HepG2 (cell line): Measurements from ENCODE around the gene VILL. TPM values are rescaled to one million over a fixed set of nuclear protein-coding genes. Genes with fewer than 3 reads are reported as not detected.
"Not testable (repeated sequence)": the region's sequence is repeated elsewhere in the genome, so short reads cannot be mapped to it uniquely, and the experiment has no call there.

Experiments used
- ATAC-seq: fragments of 200-7000 bp; cut with Tn5 transposase; 3 replicates; pipeline ENCODE4 v1.9.1; 2020; ENCODE audit warnings: mild to moderate bottlenecking, moderate library complexity
- BruUV-seq: library from RNA; stranded (reverse); fragments of 400-500 nt; replicated peaks from 2 replicates; lab custom pipeline; 2021; lab: Mats Ljungman, UMichigan
- CTCF ChIA-PET: fragments of 300-600 bp; formaldehyde crosslinking; extraction: SDS; loops from one replicate; lab custom pipeline; 2021; ENCODE audit warnings: low total read pairs, inconsistent platforms, low intra/inter-chr PET ratio; lab: Yijun Ruan, JAX
- POLR2A ChIA-PET: fragments of 350-600 bp; sonication (Branson Sonifier 250); formaldehyde crosslinking; loops from one replicate; lab custom pipeline; 2020; ENCODE audit warnings: antibody characterized with exemption, inconsistent platforms; lab: Yijun Ruan, JAX
- DNase-seq: peaks from one replicate; pipeline ENCODE4 v3.0.0-alpha.2; 2015; ENCODE audit warnings: low spot score
- FAIRE-seq: peaks from 3 replicates; lab custom pipeline; 2011; peaks lifted over from hg19 to GRCh38; lab: Jason Lieb, UNC
- H2AFZ ChIP-seq: one replicate; pipeline ENCODE4 v1.6.1; 2011; ENCODE audit warnings: low read length, inconsistent platforms
- H3K27ac ChIP-seq: fragments of 300-600 bp; 3 replicates; pipeline ENCODE4 v1.8.0; 2011; ENCODE audit warnings: mixed run types, mild to moderate bottlenecking, mixed read lengths, low read length, inconsistent platforms; ENCODE audit not compliant: insufficient read depth; ENCODE audit errors: extremely low read length
- H3K27me3 ChIP-seq, 2 experiments: fragments of 200-600 bp in 1 of 2; 2 replicates in 1 of 2; 3 replicates in 1 of 2; pipeline versions ENCODE4 v1.6.0 to v1.8.0; 2011; ENCODE audit warnings: low read length in 2 of 2, mild to moderate bottlenecking in 2 of 2, moderate library complexity in 2 of 2, inconsistent platforms in 1 of 2; ENCODE audit not compliant: insufficient read depth in 2 of 2, control insufficient read depth in 1 of 2
- H3K36me3 ChIP-seq, 2 experiments: fragments of 200-600 bp in 1 of 2; replicated peaks in 1 of 2; 2 replicates in 1 of 2; 3 replicates in 1 of 2; pipeline versions ENCODE4 v1.5.1 to v1.8.0; 2011; ENCODE audit warnings: low read length in 2 of 2, inconsistent platforms in 1 of 2; ENCODE audit not compliant: insufficient read depth in 2 of 2, control insufficient read depth in 1 of 2
- H3K4me1 ChIP-seq: 2 replicates; pipeline ENCODE4 v1.5.1; 2012; ENCODE audit warnings: low read length, inconsistent platforms; ENCODE audit not compliant: insufficient read depth
- H3K4me2 ChIP-seq: 2 replicates; pipeline ENCODE4 v1.6.0; 2011; ENCODE audit warnings: low read depth, low read length, inconsistent platforms
- H3K4me3 ChIP-seq, 3 experiments: fragments of 200-600 bp in 1 of 3; sonication (generic), shearing (Covaris generic) in 1 of 3; replicated peaks in 1 of 3; 2 replicates each; pipeline ENCODE4 v1.5.1; 2011 to 2016; ENCODE audit warnings: low read length in 3 of 3, inconsistent platforms in 2 of 3, low read depth in 2 of 3, mild to moderate bottlenecking in 2 of 3, control low read depth in 1 of 3, mixed read lengths in 1 of 3; ENCODE audit not compliant: insufficient read depth in 1 of 3
- H3K79me2 ChIP-seq: one replicate; pipeline ENCODE4 v1.6.1; 2011; ENCODE audit warnings: low read length, inconsistent platforms; ENCODE audit not compliant: insufficient read depth
- H3K9ac ChIP-seq: 2 replicates; pipeline ENCODE4 v1.6.0; 2011; ENCODE audit warnings: mild to moderate bottlenecking, low read depth, low read length, inconsistent platforms; ENCODE audit not compliant: insufficient read depth
- H3K9me3 ChIP-seq: 2 replicates; pipeline ENCODE4 v1.5.1; 2012; ENCODE audit warnings: mild to moderate bottlenecking, low read length
- H4K20me1 ChIP-seq: 2 replicates; pipeline ENCODE4 v1.6.0; 2011; ENCODE audit warnings: inconsistent platforms, mild to moderate bottlenecking, low read length, moderate library complexity; ENCODE audit not compliant: insufficient read depth
- ATF4 ChIP-seq, 2 experiments: fragments of 450-650 bp in 1 of 2; sonication (generic) in 1 of 2; formaldehyde crosslinking; IDR thresholded peaks; 2 replicates each; pipeline versions ENCODE4 v1.5.0 to v1.8.0; 2020 to 2022; ENCODE audit warnings: mild to moderate bottlenecking in 1 of 2, missing genetic modification reagents in 1 of 2
- CENPBD1 ChIP-seq: sonication (generic); formaldehyde crosslinking; IDR thresholded peaks from 2 replicates; pipeline ENCODE4 v1.8.0; 2022; ENCODE audit warnings: missing genetic modification reagents, low read depth, mild to moderate bottlenecking, borderline replicate concordance
- KLF15 ChIP-seq: sonication (generic); formaldehyde crosslinking; IDR thresholded peaks from 2 replicates; pipeline ENCODE4 v1.8.1; 2023; ENCODE audit warnings: borderline replicate concordance, mild to moderate bottlenecking, inconsistent platforms, missing genetic modification reagents, mixed read lengths
- RFX5 ChIP-seq: IDR thresholded peaks from 2 replicates; pipeline ENCODE4 v1.6.1; 2011; ENCODE audit warnings: low read depth, low read length, improper control_type of control experiment
- SIN3A ChIP-seq: IDR thresholded peaks from 2 replicates; pipeline ENCODE4 v1.6.1; 2011; ENCODE audit warnings: low read depth, mild to moderate bottlenecking, control low read depth, low read length, borderline replicate concordance
- WIZ ChIP-seq: sonication (generic); formaldehyde crosslinking; IDR thresholded peaks from 2 replicates; pipeline ENCODE4 v1.5.1; 2020; ENCODE audit warnings: mild to moderate bottlenecking, missing genetic modification reagents
- ZBTB44 ChIP-seq: sonication (generic); formaldehyde crosslinking; IDR thresholded peaks from 2 replicates; pipeline ENCODE4 v1.4.0; 2020; ENCODE audit warnings: missing genetic modification reagents
- ZFP82 ChIP-seq: sonication (generic); formaldehyde crosslinking; IDR thresholded peaks from 2 replicates; pipeline ENCODE4 v1.5.1; 2020; ENCODE audit warnings: mild to moderate bottlenecking, missing genetic modification reagents, borderline replicate concordance
- ZNF513 ChIP-seq: sonication (generic); formaldehyde crosslinking; conservative IDR thresholded peaks from 2 replicates; pipeline ENCODE4 v1.5.0; 2020; ENCODE audit warnings: missing genetic modification reagents
- ZNF614 ChIP-seq: IDR thresholded peaks from 2 replicates; pipeline ENCODE4 v1.6.1; 2018; ENCODE audit warnings: missing biosample characterization, missing genetic modification reagents, inconsistent platforms, borderline replicate concordance
- ZNF629 ChIP-seq: sonication (generic); formaldehyde crosslinking; conservative IDR thresholded peaks from 2 replicates; pipeline ENCODE4 v1.5.0; 2020; ENCODE audit warnings: missing genetic modification reagents
- WGBS: methylation state at CpG from one replicate; pipeline ENCODE4 v1.1.6; 2017; ENCODE audit warnings: low lambda C conversion rate; 5-methylcytosine and 5-hydroxymethylcytosine counted together
- in situ Hi-C: cut with HindIII; loops from 2 replicates; pipeline ENCODE4 v1.10.0; 2017; ENCODE audit warnings: low pct_unique_long_range_greater_than_20kb; ENCODE audit not compliant: extremely low pct_ligation_motif_present
- intact Hi-C: fragments of 100-400 bp; cut with micrococcal nuclease; formaldehyde crosslinking; loops from one replicate; pipeline ENCODE4 v1.10.0; 2022; ENCODE audit not compliant: unreplicated experiment
- polyA plus RNA-seq, 8 experiments: library from polyadenylated mRNA; depleted of rRNA in 3 of 8; stranded (reverse) in 7 of 8; unstranded in 1 of 8; fragments of >200 nt; fragmentation: Illumina TruSeq in 4 of 8; extraction: Trizol in 4 of 8; gene quantifications; 2 replicates each; pipeline versions ENCODE4 v1.2.1 to v1.2.3, GENCODE V29; 2011 to 2016; ENCODE audit warnings: low read depth in 4 of 8, missing spikeins in 1 of 8, mixed read lengths in 1 of 8; ENCODE audit not compliant: insufficient read depth in 1 of 8
- total RNA-seq, 5 experiments: library from RNA; depleted of rRNA; stranded (reverse); fragments of >200 nt; fragmentation: Illumina TruSeq; extraction: Trizol; gene quantifications; 2 replicates each; pipeline ENCODE4 v1.2.3, GENCODE V29; 2016; ENCODE audit warnings: low read depth in 1 of 5

The VILL gene
- total and polyA plus RNA-seq, 2 of the 13 experiments (the other 11 are each of a cell fraction or from before 2014, with no cell fraction given) = 3.2 to 5.3 TPM

GRCh38 chr3:38032328-38032865 lies 41.8 kb downstream of the VILL start:
- POLR2A ChIA-PET = no interaction called here
- Histone ChIP-seq H3K9me3 (no peaks in the 10 kb centered on the region), H3K27me3 (peaks cover 13 to 44% of the 10 kb centered on the region in 2 experiments), H3K9ac (no peak overlapping the region), H3K4me3 (no peak overlapping the region), H3K4me2 (no peak overlapping the region), H3K36me3 (no peaks in the 10 kb centered on the region), H3K4me1 (peaks cover 20% of the 10 kb centered on the region), H2AFZ (no peak overlapping the region), H4K20me1 (no peaks in the 10 kb centered on the region), H3K79me2 (no peaks in the 10 kb centered on the region), H3K27ac (no peak overlapping the region)
- in situ Hi-C loops = no loop called here
- BruUV-seq = no TSS peak
- FAIRE-seq = no peak
- TF ChIP-seq ZFP82 (CRISPR knock-in tag) (no peak), KLF15 (CRISPR knock-in tag) (no peak), ATF4 (CRISPR knock-in tag; IDR thresholded peaks at IDR 0.05) (no peak), ZNF614 (CRISPR knock-in tag) (no peak), ZNF629 (CRISPR knock-in tag) (no peak), RFX5 (no peak), CENPBD1 (CRISPR knock-in tag) (no peak), ZNF513 (CRISPR knock-in tag) (no peak), SIN3A (no peak), ZBTB44 (no peak), WIZ (CRISPR knock-in tag) (no peak)
- intact Hi-C loops = no loop called here
- CTCF ChIA-PET = no interaction called here
- 43% methylated on average over 1 of the region's 1 CpG for WGBS
- DNase-seq = no peak
- ATAC-seq = no peak

- H3K27ac ChIP-seq, H3K4me2 ChIP-seq, FAIRE-seq, in situ Hi-C loops, BruUV-seq, H3K9me3 ChIP-seq, ATAC-seq, DNase-seq, H3K4me3 ChIP-seq, H3K9ac ChIP-seq, CTCF ChIA-PET, H4K20me1 ChIP-seq, intact Hi-C loops, POLR2A ChIA-PET, H3K79me2 ChIP-seq, H2AFZ ChIP-seq, H3K36me3 ChIP-seq: not testable (repeated sequence)
- Histone ChIP-seq H3K4me1 (peaks cover 17% of the 10 kb centered on the region), H3K27me3 (peaks cover 13 to 47% of the 10 kb centered on the region in 2 experiments)
- WGBS = 73% methylated on average over 5 of the region's 7 CpGs
Measured at GRCh38 chr3:38033586-38033985, 43.0 kb downstream of the VILL start.
